Activated CD8-positive, alpha-beta memory T cell treated with anti-CD3 and anti-CD28 coated beads for 48 hours (primary cell): ENCODE results near the gene WNT6.
A peak's percentile ranks its signal among the peaks of the same experiment; 100 is the strongest.

Source experiments
- DNase-seq, 3 experiments: peaks; one replicate each; pipeline ENCODE4 v3.0.0-alpha.2; 2020; ENCODE audit warnings: low read depth in 2 of 3, low spot score in 2 of 3

WNT6 gene

GRCh38 chr2:218892693-218893348, 33.2 kb downstream of the WNT6 start:
- peak in 1 of 3 experiments; percentile 68 for DNase-seq

DNA sequence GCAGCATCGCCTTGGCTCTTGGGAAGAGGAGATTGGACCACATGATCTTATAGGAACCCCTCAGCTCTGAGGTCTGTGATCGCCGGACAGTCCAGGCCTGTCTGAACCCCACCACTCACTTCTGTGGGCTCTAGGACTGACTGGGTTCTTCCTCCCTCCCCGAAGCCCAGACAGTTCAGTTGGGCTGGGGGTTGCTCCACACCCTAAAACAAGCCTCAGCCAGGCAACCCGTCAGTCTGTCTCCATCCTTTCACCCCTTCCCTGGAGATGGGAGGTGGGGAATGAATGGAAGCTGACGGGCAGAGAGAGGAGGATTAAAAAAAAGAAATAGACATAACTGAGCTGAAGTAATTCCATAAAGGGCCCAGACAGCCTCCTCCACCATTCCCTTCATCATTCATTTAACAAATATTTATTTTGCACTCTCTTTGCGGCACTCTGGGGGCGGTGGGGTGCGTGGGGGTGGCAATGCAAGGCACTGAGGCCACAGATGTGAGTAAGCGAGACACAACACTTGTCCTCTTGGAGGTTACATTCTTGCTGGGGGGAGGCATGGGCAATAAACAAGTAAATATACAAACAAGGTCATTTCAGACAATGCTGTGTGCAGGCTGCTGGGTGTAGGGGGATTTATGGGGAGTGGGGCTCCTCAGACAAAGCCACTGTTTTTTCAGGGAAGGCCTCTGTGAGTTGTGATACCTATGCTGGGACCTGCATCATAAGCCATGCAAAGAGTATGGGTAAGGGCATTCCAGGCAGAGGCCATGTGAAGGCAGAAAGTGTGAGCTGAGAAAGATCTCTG, 33.9 kb downstream of the WNT6 start:
- DNase-seq: no peak

- no peak for DNase-seq
Observed at GRCh38 chr2:218894151-218894879, 34.7 kb downstream of the WNT6 start.

- DNase-seq: no peak
Observed at GRCh38 chr2:218894880-218895157, 35.2 kb downstream of the WNT6 start.

GRCh38 chr2:218895326-218895725, 35.7 kb downstream of the WNT6 start:
- DNase-seq: no peak

GRCh38 chr2:218895759-218896500, 36.3 kb downstream of the WNT6 start:
- no peak for DNase-seq

- peak in 2 of 3 experiments; percentile 75 to 79 for DNase-seq
Observed at GRCh38 chr2:218896501-218897393, 37.1 kb downstream of the WNT6 start.

DNA sequence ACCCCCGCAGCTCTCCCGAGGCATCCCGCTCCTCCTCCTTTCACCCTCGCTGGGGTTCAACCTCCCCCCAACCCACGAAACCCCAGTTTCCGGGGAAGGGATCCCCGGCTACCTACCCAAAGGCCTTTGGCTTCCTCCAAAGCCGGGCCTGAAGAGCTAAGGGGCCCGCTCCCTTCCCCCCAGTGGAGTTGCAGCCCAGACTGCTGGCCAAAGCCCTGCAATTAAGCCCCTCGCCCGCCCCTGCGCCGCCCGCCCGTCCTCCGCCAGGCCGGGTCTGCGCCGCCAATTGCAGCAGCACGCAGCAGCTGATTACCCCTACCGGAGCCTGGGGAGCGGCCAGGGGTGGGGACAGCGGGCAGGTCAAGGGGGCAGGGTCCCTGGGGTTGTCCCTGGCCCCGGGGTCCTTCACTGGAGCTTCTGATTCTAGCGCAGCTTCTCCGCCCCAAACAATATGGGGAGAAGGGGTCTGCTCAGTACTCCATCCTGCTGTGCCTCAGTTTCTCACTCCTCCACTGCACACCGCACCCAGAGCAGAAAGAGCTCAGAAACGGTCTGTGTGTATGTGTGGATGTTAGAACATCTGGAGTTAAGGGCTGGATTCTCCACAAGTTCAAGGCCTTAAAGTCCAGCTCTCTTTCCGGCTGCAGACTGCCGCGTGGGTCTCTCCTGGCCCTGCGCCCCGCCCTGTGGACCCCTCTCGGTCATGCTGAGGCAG, 37.9 kb downstream of the WNT6 start:
- no peak for DNase-seq

DNA sequence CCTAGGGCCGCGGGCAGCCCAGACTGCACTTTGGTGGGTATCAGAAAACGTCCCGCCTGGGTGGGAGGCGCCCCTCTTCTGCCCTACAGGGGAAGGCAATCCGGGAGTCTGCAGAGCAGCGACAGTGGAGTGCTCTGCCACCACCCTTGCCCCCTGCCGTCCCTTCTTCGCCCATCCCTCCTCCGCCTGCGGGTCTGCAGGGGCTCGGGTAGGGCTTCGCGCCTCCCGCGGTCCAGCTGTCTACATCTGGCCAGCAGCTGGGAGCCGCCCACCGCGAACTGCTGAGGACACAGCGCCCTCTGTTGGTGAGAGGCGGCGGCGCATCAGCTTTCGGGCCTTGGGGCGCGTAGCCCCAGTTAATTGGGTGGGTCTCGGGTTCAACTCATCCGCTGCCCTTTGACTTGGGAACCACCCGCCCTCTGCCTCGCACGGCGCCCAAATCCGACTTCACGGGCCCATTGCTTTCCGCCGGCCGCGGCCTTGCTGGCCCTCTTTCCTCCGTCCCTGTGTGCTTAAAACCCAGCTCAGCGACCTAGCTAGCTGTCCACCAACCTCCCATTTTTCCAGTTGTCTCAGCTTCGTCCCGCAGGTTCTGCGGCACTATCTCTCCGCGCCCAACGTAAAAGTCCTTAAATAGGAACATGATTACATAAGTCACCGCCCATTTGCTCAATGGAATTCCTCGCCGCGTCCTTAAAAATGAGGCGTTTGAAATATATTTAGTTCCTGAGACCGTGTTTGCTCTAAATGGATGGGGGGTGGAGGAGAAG, 38.7 kb downstream of the WNT6 start:
- DNase-seq: peak; percentile 62 to 97 (median 89)

DNA sequence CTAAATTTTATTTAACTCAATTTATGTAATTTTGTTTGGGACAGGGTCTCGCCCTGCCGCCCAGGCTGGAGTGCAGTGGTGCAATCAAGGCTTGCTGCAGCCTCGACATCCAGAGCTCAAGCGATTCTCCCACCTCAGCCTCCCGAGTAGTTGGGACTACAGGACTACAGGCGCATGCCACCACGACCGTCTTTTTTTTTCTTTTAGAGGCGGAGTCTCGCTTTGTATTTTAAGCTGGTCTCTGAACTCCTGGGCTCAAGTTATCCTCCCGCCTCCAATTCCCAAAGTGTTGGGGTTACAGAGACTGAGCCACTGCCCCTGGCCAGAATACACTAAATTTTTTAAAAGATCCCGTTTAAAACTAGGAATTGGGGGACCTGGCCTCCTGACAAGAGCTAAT, 39.5 kb downstream of the WNT6 start:
- DNase-seq: no peak

DNA sequence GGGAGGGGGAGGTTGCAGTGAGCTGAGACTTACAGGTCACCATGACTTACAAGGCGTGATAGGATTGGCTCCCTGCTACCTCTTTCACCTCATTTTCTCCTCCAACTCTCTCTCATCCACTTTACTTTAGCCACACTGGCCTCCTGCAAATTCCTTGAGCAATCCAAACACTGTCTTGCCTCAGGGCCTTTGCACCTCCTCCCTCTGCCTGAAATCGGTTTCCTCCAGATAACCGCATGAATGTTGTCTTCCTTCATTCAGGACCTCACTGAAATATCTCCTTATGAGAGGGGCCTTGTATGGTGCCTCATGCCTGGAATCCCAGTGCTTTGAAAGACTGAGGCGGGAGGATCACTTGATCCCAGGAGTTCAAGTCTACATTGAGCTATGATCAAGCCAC, 42.8 kb downstream of the WNT6 start:
- DNase-seq: no peak

GRCh38 chr2:218904176-218904575, 44.6 kb downstream of the WNT6 start:
- DNase-seq: no peak

DNA sequence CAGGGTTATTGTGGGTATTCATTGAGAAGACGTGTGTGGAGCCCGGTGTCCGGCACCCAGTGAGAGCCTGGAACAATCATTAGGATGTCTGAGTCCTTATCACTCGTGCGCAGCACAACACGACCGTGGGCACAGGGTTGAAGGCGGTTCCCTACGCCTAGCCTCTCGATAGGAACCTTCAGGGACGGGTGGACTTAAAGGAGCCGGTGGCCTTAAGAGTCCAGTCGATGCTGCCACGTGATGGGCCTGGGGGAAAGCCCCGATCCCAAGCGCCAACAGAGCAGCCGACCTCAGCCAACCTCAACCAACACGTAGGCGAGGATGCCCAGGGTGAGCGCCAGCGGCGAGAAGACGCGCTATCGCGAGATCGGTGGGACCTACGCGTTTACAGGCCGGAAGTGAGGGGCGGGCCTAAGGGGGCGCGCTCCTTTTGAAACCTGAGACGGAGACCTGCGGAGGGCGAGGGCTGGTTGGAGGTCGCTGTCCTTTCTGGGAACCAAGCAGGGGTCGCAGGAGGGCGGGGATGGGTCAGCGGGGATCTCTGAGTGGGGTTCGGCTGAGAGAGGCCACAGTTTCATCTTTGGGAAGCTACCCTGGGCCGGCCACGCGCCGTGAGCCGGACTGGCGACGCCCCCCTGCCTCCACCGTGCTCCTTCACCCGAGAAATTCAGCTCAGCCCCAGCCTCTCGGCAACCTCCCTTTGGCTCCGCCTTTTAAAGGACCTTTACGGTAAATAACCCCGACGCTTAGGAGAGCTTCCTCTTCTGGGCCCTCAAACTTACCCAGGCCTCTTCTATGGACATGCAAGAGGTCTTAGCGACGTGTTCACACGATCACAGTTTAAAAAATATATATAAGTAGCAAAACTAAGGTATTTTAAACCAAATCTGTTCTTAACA, 49.4 kb downstream of the WNT6 start:
- peak; percentile 70 to 83 (median 81) for DNase-seq

GRCh38 chr2:218910741-218911140, 51.1 kb downstream of the WNT6 start:
- no peak for DNase-seq

- no peak for DNase-seq
Observed at GRCh38 chr2:218920504-218920903, 60.9 kb downstream of the WNT6 start.
